ENCODE data around the gene RTL1.

Gene RTL1

DNA sequence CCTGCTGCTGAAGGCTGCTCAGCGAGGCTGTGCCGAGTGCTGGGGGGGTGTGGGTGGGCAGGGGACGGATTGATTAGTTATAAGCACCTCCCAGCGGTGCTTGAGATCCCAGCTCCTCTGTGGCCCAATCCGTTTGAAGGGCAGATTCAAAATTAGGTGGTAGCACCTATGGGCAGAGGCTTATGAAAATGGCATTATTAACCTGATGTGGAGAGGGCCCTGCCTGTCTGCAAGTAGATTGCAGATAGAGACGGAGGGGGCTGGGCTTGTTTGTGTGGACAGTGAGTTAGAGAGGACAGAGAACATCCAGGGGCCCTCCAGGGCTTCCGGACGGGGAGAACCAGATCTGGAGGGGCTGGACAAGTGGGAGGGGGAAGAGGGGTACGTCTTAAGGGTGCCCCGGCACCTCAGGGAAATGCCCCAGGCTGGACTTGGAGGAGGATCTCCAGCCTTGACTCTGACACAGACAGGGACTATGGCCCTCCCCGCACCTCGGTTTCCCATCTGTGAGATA lies at the start of gene RTL1:
RTL1 (minus strand) TSS at position 51 of the 514 bp plus-strand sequence. CDS start 18,934 bp downstream, outside the sequence.
- no peak for DNase-seq (ENCODE audit: low read depth in 3 of 3)

DNA sequence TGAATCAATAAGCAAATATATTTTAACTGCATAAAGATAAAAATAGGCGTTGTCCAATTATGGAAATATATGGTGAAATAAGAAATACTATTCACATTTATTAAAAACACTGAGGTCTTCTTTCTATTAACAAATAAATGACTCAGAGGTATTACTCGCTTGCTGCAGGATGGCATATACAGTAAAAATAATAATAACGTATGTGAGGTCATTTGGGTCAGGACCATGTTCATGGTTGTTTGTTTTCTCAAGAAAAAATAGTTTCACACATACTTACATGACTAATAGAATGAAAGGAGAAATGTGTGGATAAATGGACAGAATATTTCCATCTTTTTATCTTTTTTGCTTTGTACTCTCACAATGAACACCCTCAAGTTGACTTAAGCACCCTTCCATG lies 46.5 kb upstream of the RTL1 start:
- no peak for DNase-seq (ENCODE audit: low read depth in 3 of 3)

DNA sequence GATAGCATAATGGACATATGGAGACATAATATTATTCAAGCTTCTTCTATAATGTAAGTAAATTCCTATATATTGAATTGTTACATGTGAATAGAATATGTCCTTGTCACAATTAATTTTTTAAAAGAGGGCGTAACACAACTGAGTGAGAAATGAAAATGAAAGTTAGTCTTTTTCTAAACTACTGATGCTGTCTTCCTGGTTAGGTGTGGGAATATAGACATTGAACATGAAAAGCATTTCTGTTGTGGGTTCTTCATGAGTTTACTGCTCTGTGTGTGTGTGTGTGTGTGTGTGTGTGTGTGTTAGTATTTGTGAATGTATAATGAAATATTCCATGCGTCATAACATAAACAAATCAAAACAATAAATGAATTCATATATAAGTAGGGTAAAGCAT lies 40.5 kb upstream of the RTL1 start:
- no peak for DNase-seq (ENCODE audit: low read depth in 3 of 3)

- DNase-seq (ENCODE audit: low read depth in 3 of 3): no peak
These were observed 26.7 kb upstream of the RTL1 start for GRCh38 chr14:100930270-100930669.

DNA sequence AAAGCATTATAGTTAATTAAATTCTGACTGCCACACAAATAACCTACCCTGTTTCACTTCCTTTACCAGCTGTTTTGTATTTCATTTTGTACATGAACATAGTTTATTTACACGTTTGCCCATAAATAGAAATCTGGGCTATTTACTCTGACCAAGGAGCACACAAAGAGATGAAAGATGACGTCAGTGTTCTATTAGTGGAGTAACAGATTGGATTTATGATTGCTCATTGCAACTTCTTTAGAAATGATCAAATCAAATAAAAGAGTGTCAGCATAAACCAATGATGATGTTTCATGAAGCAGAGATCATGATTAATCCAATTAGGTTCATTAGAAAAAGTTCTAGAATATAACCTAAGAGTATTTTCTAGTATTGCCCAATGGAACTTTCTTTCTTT lies 12.0 kb upstream of the RTL1 start:
- no peak for DNase-seq (ENCODE audit: low read depth in 3 of 3)

DNA sequence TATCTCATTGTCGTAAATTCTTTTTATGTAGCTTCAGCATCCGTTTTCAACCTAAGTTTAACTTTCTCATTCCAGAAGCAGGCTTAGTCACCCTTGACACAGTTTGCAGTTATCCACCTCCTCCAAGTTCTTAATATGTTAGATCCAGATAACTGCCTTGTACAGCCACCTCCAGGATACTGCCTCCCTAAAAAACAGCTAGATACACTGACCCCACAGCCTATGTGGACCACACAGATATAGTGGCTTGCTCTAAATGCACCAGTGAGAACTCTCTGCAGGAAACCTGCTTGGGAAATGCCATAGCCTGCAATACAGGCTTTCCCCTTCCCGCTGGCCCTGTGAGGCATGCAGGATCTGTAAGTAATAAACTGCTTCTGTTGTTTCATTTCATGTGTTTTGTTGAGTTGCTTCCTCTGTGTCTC lies 11.1 kb upstream of the RTL1 start:
- no peak for DNase-seq (ENCODE audit: low read depth in 3 of 3)

DNA sequence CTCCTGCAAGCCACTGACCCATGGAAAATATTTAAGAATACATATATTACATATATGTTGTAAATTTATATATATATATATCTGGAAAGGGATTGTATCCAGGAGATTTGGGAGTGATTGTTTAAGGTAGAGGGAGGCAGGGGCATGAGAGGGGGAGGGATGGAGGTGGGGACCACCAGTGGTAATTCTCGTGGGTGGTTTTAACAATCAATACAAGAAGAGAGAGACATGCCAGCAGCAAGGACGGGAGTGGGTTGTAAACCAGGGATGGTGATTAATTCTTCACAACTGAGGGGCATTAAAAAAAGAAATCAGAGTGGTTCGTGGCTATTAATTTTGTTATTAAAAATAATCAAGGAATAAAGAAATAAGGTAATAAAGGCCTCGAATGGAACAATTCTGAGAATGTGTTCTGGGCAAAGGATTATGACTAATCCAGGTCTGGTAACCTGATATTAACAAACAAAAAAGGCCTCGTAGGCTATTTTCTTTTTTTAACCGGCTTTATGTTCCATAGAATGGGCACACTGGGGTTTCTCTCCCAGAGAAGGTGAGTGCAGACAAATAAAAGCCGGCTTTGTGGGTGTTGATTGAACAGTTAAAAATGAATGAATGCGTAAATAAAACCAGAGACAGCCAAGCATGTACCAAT lies 8.3 kb upstream of the RTL1 start:
- DNase-seq (ENCODE audit: low read depth in 3 of 3): no peak

DNA sequence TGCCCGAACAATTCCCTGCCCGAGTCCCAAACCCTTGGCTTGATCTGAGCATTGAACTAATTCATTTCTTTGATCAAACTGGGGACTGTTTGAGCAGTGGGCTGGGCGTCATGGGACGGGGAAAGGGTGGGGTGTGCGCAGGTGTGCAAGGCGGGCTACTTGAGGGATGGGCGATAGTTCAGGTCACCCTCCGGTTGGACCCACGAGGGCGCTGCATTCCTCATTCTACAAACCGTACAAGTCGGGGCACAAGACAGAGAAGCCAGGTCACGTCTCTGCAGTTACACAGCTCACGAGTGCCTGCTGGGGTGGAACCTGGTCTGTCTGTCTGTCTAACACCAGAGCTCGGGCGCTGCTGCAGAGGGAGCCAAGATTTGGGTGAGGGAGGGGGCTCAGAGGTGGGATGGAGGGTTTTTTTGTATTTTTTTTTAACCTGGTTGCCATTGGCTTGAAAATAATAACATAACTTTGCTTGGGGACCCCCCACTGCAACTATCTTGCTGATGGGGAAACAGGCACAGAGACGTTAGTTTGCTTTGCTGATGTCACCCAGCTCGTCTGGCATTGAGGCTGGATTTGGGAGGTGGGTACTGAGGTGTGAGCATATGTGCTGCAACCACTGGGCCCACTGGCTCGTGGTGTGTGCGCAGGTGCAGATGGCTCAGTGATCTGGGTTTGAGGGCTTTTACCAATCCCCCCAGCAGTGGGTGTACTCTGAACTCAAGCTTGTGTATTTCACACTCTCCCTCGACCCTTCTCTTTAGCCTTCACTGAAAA lies 7.6 kb upstream of the RTL1 start:
- DNase-seq (ENCODE audit: low read depth in 3 of 3): no peak

GRCh38 chr14:100909439-100909838 lies 5.9 kb upstream of the RTL1 start:
- DNase-seq (ENCODE audit: low read depth in 3 of 3): no peak

DNA sequence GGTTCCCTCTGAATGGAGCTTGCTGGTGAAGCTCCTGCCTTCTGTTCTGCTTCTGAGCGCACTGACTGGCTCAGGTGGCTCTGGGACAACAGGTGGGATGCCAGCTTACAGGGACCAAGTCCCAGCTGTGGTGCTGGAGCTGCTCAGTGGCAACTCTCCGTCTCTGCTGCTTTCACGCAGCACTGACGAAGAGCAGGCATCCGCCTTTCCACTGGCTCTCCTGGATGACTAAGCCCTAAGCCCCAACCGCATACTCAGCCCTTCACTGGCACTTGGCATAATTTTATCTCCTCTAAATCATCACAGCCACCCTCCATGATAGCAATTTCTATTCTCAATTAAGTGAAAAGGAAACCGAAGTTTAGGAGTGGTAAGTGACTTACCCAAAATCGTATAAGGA lies 3.7 kb upstream of the RTL1 start:
- DNase-seq (ENCODE audit: low read depth in 3 of 3): no peak

GRCh38 chr14:100906420-100906819 lies 2.9 kb upstream of the RTL1 start:
- no peak for DNase-seq (ENCODE audit: low read depth in 3 of 3)

DNA sequence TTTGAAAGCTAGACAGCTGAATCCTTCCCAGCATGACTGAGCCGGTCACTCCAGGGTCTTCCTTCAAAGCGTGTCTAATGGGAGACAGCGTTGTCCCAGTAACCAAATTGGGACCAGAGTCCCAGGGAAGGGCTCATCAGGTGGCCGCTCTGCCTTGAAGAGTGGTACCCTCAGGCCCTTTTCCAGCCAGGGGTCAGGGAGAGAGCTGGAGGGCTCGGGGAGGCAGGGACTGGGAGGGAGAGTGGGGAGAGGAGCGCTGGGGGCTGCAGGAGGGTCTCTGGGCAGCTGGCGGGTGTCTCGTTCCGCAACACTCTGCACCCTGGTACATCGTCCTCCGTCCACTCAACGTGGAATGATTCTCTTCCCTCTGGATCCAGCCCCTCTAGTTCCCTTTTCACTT lies 1.6 kb upstream of the RTL1 start:
- DNase-seq (ENCODE audit: low read depth in 3 of 3): no peak

- no peak for DNase-seq (ENCODE audit: low read depth in 3 of 3)
These were observed 975 bp upstream of the RTL1 start for GRCh38 chr14:100904307-100905087.

- no peak for DNase-seq (ENCODE audit: low read depth in 3 of 3)
These were observed 421 bp downstream of the RTL1 start for GRCh38 chr14:100903134-100903468.

DNA sequence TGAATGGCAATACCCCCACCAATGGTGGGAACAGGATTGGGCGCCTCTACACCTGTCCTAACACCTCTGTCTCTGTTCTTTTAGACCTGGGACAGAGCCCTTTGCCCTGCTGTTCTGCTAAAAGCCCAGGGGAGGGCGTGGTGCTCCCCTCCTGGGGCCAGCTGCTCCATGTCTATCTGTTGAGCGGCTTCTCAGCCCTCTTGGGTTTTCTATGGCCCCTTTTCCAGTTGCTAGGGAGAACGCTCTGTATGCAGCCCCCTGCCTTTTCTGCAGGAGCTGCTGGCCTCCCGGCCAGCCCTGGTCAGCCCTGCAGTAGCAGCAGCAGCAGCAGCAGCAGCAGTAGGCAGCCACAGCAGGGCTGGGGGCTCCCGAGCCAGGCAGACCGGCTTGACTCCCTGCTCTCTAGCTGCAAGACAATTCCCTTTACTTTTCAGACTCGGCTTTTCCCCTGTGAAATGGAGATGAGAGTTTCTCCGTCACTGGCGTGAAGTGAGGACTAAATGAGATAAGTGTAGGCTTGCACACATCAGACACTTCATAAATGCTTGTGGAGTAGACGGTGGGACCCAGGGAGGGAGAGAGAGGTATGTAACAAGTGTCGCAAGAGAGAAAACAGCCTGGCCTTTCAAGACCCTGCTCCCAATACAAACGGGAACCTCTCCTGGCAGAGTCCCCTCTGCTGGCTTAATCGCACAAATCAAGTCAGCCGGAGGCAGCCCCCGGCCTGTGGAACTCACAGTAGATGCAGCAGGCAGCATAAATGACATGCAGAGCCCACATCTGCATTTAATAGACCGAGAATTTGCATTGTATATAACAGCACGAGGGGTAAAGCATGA lies 1.0 kb downstream of the RTL1 start:
- DNase-seq (ENCODE audit: low read depth in 3 of 3): no peak

DNA sequence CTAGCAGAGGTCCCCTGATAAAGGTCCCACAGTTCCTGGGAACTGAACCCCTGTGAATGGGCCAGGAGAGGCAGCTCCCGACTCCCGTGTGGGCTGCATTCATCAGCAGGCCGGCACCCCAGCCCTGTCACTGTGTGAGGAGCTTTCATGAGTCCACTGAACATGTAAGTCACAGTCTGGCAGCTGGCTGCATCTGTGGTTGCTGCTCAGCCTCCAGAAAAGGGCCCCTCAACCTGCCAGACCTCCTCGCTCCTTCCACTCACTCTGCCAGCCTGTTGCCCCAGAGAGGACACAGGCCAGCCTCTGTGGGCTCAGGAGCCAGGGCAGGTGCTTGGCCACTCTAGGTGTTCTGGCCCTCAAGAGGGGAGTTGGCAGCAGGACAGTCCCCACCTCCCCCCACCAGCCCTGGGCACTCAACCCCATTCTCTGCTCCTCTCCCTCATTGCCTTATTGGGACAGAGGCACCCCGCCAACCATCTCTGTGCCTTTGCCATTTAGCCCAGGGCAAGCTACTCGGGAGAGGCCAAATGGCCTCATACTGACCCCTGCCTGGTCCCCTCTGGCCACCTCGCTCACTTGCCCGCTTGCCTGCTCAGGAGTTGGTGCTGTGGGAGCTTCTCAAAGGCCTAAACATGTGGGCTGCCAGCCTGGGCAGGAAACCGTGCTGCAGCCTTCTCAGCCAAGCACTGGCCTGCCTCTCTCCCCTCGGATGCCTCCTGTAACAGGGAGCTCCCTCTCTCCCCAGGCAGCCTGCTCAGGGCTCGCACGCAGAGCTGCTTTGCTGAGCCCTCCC lies 1.9 kb downstream of the RTL1 start:
- DNase-seq (ENCODE audit: low read depth in 3 of 3): no peak

GRCh38 chr14:100900837-100901390 lies 2.6 kb downstream of the RTL1 start:
- DNase-seq (ENCODE audit: low read depth in 3 of 3): no peak

- no peak for DNase-seq (ENCODE audit: low read depth in 3 of 3)
These were observed 3.4 kb downstream of the RTL1 start for GRCh38 chr14:100899884-100900771.

Measured in stimulated activated CD4-positive, alpha-beta T cell treated with anti-CD3 and anti-CD28 coated beads, TNF-alpha, amount 100 ng/mL, for 48 hours (primary cell).